T-helper 1 cell (primary cell): ENCODE data around the gene TFAM.

Experiments used
- DNase-seq, 5 donors: peaks; one replicate each; pipeline ENCODE4 v3.0.0-alpha.2; 2012 to 2020
- total RNA-seq, 4 donors: gene quantifications; one replicate each; lab custom pipeline; 2026; lab: John Stamatoyannopoulos, UW

Gene TFAM
- 41.2 to 70.3 (median 50.6) reads per million in 4 donors for total RNA-seq

DNA sequence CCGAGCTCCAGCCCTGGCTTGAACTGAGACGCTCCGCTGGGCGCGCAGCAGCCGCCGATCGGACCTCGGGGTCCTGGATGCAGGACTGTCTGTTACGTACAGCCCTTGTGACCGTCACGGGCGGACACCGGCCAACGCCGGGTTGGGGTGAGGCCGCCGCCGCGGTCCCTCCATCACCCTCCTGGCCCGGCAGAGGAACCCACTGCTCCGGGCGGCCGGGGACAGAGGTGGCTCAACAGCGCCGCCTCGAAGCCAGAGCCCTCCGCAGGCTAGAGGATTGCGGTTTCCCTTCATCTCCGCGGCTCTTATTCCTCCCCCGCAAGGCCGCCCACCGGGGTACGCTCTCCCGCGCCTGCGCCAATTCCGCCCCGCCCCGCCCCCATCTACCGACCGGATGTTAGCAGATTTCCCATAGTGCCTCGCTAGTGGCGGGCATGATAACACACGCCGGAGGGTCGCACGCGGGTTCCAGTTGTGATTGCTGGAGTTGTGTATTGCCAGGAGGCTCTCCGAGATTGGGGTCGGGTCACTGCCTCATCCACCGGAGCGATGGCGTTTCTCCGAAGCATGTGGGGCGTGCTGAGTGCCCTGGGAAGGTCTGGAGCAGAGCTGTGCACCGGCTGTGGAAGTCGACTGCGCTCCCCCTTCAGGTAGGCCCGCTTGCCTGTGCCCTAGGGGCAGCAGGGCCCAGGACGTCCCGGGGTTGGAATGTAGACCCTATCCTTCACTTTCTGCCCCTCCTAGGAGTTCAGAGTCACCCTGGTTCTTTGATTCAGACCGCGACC, at the start of gene TFAM:
TFAM (plus strand) TSS at position 412 of the 785 bp plus-strand sequence; CDS start at position 550, 138 bp downstream.
- DNase-seq, result peak; percentile 85 to 94 (median 92)

DNA sequence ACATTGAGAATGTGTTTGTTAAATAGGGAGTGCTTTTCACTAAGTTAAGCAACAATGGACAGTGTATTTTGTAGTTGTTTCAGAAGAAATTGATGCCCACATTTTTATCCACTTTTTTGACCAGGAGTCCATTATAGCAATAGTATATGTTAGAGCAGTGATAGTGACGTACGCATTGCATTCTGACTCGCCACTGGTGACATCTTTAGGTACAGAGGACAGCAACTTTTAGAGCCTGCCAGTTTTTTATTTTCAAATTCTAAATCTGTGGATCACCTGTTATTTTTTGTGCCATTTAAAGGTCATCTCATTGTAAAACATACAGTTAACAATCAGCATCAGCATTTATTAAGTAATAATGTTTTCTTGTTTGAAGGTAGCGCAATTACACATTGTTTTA, 49.0 kb upstream of the TFAM start:
- DNase-seq, result no peak

DNA sequence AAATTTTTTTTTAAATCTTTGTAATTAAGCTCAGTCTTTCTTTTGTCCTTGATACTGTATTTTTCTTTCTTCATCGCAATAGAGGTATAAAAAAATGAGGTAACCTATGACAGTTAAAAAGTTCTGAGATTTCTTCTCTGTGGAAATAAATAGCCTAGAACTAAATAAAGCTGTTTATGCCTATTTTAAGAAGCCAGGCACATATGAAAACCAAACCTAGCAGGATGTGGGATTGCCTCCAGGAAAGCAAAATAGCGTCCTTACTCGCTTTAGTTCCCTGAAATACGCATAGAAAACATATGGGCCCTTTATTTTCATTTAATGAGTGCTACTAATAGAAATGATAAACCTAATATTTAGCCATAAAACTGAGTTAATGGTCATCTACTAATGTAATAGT, 43.8 kb upstream of the TFAM start:
- no peak for DNase-seq

DNA sequence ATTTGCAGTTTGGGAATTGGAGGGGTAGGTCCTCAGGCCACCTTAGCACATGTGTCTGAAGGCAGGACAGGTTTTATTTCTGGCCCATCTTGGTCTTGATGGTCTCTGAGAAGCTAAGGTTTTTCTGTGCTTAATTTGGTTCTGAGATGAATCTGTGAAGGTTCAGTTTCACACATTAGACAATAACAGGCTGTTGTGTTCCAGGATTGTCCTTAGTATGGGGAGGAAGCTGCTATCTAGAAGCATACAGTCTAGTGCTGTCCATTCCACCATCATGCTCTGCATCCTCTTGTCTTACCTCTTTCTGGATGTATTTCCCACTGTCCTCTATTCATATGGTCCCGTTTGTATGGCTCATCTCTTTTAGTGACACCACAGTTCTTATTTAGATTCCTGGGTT, 43.3 kb upstream of the TFAM start:
- no peak for DNase-seq

DNA sequence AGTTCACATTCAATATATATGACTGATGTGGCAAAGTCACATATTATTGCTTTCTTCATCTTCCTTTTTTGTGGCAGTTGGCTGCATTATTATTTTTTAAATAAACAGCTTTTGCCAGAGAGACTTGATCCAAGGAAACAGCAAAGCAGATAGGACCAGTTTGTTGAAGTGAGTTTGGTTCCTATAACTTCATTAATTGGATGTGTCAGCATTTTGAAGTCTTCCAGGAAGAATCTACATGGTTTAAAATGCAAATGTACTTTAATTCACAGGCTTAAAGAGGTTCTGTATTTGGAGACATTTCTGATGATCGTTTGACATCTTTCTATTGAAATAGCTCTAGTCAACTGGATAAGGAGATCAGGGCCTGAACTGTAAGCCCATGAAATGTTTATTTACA, 37.2 kb upstream of the TFAM start:
- no peak for DNase-seq

DNA sequence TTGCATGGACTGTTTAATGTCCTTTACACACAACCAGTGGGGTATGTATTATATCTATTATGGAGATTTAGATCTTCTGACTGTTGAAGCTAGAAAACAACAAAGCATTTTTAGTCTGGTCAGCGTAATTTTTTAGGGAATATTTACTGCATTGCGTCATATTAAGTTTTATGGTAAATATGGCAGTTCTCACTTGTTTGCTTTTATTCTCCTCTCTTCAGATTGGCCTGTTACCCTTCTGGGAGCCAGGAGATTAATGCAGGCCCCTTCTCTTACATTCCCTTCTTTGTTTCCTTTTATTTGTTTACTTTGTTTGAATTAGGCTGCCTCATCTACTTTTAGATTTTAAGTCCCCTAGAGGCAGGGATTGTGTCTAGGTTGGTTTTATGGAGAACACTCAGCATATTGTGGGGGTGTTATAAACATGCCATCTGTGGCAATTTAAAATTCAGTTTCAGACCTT, 36.6 kb upstream of the TFAM start:
- DNase-seq, result no peak

DNA sequence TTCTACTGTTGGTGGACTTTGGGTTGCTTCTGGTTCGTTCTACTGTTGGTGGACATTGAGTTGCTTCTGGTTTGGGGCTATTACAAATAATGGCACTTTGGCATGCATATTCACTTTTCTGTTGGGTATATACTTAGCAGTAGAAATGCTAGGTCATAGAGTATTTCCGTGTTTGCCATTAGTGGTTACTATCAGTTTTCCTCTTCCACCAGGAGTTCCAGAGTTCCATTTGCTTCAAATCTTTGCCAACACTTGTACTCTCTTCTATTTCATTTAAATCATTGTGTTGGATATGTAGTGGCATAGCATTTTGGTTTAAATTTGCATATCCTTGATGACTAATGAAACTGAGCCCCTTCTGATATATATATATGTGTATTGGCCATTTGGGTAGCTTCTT, 35.2 kb upstream of the TFAM start:
- no peak for DNase-seq

DNA sequence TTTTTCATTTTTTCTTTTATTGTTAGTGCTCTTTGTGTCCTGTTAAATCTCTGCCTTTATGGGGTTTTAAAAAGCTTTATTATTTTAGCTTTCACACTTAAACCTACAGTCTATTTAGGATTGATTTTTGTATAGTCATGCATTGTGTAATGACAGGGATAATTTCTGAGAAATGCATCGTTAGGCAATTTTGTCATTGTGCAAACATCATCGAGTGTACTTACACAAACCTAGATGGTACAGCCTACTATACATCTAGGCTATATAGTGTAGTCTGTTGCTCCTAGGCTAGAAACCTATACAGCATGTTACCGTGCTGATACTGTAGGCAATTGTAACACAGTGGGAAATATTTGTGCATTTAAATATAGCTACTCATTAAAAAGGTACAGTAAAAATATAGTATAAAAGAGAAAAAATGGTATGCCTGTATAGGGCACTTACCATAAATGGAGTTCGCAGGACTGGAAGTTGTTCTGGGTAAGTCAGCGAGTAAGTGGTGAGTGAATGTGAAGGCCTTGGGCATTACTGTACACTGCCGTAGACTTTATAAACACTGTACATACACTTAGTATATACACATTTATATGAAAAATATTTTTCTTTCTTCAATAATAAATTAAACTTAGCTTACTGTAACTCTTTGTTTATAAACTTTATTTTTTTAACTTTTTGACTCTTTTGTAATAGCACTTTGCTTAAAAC, 34.4 kb upstream of the TFAM start:
- DNase-seq, result no peak

DNA sequence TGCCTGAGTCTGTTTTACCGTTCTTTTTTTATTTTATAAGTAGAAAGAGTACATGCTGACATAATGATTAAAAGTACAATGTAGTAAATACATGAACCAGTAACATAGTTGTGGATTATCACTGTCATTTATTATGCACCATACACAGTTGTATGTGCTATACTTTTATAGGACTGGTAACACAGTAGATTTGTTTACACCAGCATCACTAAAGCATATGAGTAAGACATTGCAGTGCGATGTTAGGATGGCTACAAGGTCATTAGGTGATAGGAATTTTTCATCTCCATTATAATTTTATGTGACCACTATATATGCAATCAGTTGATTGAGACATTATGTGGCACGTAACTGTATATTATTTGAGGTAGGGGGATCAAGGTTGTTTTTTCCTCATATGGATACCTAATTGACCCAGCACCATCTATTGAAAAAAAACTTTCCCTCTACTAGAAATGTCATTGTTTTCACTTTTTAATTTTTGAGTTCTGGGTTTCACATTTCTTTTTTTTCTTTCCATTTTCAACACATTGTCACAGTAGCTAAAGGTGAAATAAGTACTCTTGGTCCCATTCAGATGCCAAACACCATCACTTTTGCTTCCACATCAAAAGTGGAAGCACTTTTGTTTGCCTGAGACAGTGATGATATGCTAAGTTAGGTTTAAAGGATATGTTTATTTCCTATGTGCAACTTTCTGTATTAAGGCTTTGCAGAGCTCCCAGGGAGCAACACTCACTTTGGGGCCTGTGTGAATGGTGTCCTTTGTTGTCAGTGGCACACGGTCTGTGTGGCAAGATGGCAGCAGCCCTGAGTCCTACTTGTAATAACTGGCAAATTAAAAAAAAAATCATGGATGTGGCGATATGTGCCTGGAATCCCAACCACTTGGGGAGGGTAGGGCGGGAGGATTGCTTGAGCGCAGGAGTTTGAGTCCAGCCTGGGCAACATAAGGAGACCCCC, 33.3 kb upstream of the TFAM start:
- DNase-seq, result no peak

DNA sequence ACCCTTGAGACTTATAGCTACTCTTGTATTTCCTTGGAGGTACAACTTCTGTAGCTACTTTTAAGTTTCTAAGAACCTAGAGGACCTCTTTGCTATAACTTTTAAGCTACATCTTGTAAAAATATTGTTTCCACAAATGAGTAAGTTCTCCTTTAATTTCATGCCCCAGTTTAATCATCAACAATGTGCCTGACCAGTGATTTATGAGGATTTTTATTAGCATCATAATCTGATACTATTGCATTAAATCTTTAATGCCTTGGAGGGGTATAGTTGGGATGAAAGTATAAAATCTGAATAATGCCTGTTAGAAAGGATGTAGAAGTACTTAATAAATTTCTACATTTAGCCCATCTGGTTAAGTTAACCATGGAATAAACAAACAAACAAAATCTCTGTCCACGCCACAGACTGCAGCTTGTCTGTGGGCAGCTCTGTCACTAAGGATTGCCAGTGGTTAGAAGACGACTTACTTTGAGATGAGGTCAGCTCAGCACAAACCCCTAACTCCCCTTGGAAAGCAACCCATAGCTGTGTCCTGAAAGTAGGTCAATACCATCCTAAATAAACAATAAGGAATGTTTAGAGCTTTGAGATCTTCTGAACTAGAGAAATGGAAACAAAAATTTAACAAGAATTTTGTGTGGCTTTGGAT, 32.1 kb upstream of the TFAM start:
- DNase-seq, result no peak

DNA sequence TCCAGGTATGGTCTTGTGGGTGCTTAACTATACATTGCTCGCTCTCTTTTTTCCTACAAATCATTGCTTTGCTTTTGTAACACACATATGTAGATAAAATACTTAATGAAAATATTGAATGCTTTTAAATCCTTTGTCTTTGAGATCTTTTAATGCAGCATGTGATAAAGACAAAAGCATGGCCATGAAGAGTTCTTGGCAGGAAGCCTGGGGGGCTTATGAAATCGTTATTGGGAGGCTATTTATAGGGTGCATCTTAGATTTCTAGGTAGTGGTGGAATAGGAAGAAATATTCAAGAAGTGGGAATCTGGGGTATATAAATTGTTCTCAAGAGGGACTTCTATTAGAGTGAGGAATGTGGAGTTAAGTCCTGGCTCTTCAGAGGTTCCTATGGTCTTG, 28.5 kb upstream of the TFAM start:
- DNase-seq, result no peak

DNA sequence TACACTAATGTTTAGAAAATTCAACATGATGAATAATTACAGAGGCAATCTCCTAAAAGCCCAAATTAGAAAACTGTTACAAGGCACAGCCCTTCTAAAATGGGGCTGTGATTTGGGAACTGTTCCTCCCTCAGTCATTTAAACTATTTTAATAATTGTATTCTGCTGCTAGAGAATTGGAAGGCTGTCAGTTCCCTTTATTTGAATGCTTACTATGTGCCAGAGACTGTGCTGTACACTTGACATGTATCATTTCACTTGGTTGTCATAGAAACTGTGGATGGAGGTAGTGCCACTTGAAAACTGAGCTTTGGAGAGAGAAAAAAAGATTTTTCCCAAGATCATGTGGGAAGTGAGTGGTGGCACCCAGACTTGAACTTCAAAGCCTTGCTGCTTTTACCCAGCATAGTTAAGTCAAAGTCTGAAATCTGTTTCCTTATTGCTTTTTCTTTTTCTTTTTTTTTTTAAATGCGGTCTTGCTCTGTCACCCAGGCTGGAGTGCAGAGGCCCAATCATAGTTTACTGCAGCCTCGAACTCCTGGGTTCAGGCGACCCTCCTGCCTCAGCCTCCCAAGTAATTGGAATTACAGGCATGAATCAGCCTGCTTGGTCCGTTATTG, 26.8 kb upstream of the TFAM start:
- no peak for DNase-seq

DNA sequence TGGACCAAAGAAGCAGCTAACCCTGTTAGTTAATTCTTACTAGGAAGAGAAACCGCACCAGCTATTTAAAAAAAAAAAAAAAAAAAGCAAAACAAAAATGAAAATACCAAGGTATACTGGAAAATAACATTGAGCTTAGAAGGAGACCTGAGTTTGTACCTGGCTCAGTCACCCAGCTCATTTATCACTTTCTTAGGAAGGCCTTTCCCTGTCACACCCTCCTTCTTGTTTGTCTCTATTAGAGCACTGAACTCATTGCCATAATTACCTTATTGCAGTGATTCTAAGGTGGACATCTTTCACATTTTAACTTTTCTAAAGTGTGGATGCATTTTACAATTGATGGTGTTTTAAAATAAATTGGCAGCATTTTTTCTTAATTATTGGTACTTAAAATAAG, 26.3 kb upstream of the TFAM start:
- DNase-seq, result no peak

DNA sequence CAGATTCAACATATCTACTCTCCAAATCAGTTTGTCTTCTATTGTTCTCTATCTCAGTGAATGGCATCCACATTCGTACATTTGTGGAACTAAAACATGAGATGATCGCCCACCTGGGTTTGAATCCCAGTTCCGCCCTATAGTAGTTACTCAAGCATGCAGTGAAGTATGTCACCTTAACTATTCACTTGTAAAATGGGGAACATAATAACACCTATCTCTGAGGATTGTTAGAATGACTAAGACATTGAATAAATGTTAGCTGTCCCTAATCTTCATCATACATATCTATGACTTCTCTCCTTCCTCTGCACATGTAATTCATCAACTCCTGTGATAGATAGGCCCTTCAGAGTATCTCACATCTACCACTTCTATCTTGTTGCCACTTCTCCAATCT, 25.7 kb upstream of the TFAM start:
- no peak for DNase-seq

DNA sequence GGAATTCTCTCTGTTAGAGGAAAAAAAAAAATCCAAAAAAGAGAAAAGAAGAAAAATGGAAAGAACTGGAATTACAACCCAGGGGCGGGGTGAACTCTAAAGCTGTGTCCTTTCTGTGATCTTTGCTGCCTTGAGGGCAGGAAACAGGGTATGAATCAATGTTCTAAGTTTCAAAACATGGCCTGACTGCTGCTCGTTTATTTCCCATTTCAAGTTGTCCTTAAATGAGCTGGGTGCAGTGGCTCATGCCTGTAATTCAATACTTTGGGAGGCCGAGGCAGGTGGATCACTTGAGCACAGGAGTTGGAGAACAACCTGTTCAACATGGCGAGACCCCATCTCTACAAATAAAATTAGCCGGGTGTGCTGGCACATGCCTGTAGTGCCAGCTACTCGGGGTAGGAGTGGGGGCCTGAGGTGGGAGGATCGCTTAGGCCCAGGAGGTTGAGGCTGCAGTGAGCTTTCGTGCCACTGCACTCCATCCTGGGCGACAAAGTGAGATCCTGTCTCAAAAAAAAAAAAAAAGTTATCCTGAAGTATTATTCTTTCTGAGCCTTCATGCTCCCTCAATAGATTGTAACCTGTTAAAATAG, 24.7 kb upstream of the TFAM start:
- no peak for DNase-seq

DNA sequence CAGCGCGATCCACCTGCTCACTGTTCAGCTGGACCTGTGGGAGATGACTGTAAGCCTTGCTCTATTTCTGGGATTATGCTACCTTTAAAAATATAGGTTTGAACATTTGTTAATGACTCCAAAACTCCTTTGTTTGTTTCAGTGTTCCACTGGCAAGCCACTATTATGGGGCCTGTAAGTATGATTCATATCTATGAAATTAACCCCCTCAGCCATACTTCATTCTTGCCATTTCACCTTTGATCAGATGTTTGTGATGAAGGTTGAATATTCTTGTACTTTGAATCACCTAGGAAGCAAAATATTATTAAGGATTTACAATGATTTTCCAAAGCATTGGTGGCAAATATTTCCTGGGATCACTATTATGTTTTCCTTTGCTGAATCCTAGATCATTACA, 23.9 kb upstream of the TFAM start:
- DNase-seq, result no peak

DNA sequence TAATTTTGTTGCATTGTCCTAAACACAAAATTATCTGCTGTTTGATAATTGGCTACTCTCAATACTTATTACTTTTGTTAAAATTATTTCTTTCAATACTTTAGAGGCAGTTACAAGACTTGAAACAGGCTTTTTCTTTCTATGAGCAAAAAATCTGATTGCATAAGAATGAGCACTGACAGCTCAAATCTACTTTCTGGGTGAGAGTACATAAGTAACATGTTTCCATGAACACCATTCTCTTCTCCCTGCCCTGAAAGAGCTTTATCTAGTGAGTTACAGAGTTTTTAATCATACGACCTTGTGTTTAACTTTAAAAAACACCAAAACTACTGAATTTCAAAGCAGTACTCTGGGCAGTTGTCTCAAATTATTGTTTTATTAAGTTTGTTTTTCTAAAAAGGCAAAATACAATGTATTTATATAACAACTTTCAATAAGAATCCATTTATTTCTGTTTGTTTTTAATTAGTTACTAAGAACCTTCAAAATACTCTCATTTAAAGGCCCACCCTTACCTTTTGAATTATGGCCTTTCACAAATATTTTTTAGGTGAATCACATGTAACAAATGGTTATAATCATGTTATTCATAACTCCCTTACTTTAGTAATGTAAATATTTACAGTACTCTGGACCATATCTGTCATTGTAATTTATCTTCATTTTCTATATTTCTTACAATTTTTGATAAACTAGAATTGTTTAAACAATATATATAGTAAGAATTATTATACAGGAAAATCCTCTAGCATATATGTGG, 23.0 kb upstream of the TFAM start:
- no peak for DNase-seq

DNA sequence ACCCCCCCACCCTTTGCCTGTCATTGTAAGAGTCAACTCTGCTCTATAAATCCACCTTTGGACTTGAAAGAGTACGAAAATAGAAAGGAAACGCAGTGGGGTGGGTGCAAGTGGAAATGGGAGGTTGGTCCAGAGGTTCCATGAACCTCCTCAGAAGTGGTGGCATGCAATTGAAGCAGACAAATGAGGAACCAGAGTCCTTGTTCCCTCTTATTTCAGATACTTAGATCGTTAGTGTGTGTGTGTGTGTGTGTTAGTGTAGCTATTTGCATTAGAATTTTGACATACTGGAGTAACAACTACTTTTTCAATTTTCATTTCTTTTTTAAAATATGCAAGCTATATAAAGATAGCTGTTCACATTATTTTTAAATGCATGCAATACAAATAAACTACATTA, 18.1 kb upstream of the TFAM start:
- no peak for DNase-seq

DNA sequence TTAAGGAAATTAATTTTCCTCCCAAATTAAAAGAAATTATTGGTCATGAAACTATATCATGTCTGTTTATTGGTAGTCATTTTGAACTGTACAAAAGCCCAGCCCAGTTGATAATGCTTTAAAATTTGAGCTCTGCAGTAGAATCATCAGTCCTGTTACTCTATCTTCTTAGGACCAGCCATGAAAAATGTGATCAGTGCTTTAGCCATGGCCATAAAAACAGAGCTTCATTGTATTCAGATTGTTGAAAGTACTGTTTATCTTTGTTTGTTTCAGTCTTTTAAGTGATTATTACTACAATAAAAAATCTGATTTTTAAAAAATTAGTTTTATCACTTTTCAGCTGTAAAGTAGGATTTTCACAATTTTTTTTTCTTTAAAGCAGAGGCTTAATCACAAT, 13.7 kb upstream of the TFAM start:
- DNase-seq, result no peak

DNA sequence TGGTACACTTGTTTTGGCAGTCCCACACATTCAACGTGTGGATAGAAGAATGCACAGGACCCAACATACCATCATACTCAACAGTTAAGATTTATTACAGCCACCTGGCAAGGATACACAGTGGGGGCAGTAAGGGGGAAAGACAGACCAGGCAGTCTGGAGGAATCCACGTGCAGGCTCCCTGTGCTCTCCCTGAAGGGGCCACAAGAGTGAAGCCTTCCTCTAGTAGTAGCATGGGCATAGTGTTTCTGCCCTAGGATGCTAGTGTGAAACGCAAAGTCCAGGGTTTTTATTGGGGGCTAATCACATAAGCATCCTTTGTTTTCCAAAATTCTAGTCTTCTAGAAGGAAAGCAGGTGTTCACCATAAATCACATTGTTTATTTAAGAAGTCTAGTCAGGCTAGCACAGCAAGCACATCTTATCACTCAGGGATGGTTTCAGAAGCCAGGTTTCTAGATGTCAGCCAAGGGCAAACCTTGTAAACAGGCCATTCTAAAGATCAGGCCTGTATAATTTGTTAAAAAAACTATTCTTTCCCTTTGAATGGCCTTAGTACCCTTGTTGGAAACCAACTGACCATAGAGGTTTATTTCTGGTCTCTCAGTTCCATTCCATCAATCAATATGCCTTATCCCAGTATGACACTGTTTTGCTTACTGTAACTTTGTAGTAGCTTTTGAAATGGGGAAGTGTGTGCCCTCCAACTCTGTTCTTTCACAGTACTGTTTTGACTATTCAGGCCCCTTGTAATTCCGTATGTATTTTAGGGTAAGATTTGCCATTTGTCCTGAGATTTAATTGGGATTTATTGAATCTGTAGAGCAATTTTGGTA, 12.4 kb upstream of the TFAM start:
- no peak for DNase-seq
